ENCODE measurements around the gene HCCS.
"Not testable (repeated sequence)": the region's sequence is repeated elsewhere in the genome, so short reads cannot be mapped to it uniquely, and the experiment has no call there.

HCCS gene

DNA sequence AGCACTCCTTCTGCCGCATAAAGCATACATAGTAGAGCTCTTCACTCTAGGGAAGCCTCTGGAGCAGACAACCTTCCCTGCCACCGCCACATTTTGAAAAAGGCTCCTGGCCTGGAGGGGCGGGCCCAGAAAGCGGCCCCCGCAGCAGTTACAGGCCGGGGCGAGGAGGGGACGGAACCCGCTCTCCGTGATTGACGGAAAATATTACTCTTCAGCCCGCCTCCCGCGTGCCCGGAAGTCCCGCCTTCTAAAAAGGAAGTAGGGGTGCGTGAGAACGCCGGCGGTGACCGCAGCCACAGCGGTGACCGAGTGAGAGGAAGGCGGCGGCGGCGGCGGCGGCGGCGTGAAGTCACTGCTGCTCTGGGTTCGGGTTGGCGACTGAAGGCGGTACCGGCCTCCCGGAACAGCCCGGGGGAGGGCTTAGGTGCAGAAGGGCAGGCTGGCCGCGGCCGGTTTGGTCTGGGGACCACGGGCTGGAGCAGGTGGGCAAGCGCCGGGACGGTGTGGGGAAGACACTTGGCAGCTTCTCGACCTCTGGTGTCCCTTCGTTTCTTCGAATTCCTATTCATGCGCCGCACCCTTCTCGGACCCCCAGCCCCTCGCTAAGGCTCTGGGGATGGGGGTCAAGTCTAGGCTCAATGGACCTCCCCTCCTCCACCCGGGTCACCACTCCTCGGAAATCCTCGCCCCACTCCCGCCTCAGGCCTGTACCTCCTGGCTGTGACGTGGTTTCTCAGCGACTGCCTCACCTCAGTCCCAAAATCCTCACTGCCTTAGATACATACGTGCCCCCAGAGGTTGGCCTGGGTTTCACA is at the start of gene HCCS:
Gene HCCS (plus strand): TSS at position 296 of the 815 bp plus-strand sequence. CDS start 729 bp downstream, outside the sequence.
- DNase-seq (ENCODE audit: low spot score) = peak; percentile 71

DNA sequence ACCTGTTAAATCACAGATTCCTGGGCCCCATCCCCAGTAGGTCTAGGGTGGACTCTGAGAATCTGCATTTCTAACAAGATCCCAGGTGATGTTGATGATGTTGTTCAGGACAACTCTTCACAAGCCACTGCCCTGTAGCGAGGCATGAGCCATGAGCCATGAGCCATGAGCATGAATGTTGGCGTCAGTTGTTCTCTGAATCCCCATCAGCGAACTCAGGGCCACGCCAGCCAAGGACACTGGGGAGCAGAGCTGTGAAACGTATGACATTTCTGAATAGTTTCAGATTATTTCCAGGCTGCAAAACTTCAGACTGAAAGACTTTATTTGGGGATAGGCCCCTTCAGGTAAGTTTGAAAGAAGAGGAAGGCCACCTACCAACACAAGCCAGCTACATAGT is 46.9 kb upstream of the HCCS start:
- DNase-seq (ENCODE audit: low spot score) = no peak

DNA sequence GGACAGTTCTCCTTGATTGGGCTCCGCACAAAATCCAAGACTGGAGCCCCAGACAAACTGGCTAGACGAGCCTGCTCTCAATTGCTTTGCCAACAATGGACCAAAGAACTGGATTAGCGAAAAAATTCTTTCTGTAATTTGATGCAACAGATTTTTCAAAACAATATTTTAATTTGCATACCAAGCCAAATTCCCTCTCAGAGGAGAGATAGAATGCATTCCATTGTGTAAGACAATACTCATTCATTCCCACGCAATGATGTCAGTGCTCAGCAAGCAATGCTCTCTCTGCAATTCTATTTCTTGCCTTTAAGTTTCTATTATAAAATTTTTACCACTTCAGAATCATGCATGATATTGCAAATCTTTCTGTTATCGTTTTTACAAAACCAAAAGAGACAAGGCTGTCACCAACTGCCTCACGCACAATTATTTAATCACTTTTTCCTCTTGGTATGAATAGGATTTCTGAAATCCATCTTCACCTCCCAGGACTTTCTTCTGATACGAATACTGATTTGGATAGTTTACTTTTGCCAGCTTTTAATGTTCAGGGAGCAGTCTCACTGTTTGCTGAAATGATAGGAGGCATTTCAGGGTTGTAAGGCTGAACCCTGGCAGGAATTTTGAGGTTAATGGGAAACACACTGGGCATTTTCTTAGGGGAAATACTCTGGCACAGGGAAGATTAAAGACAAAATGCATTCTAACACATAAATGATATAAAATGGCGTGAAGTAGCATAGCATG is 46.1 kb upstream of the HCCS start:
- peak; percentile 25 for DNase-seq (ENCODE audit: low spot score)

DNA sequence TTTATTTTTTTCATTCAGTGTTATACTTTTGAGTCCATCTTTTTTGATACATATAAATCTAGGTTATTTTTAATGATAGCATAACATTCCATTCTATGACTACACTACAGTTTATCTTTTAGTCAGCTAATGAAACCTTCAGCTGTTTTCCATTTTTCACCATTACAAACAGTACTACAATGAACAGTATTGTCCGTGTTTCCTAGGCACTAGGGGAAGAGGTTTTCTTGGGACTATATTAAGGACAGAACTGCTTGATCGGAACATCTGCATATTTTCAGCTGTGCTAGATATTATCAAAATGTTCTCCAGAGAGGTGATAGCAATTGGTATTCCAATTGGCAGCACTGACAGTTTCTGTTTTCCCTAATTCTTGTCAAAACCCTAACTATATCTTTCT is 44.3 kb upstream of the HCCS start:
- DNase-seq (ENCODE audit: low spot score) = no peak

DNA sequence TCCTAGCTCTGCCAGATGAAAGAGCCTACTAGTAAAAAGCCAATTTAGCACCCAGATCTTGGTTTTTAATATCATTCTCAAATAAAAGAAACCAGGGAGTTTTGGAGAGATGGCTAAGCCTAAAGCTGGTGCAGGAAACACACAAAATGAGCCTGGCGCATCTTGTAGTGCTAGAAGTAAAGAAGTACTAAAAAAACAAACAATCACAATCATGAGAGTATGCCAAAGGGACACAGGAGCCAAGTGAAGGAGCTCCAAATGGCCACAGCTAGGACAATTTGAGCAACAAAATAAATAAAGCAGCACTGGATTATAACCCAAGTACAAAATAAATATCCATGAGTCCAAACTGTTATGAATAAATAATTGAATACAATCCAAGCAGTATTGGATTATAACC is 37.8 kb upstream of the HCCS start:
- no peak for DNase-seq (ENCODE audit: low spot score)

DNA sequence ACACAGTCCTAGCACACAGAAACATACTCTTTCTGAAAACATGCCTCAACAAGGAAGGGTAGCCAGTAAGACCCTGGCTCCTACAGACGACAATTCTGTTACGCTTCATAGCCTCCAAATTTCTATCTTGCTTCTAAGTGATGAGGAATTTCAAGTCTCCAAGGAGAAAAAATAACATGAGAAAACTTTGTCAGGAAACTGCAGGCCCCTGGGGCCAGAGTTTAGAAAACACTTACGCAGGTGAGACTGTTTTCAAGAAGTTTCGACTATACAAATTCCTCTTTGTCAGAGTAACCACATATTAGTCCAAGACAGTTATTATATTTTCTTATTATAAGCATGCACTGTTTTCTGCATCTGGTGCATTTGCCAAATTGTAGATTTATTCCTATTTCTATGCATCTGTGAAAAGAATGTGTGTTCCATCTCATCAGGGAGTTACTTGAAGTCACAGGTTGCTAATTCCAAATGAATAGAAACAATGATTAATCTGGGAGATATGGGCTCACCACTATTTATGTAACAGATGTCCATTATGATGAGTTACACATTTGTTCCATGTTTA is 30.3 kb upstream of the HCCS start:
- no peak for DNase-seq (ENCODE audit: low spot score)

DNA sequence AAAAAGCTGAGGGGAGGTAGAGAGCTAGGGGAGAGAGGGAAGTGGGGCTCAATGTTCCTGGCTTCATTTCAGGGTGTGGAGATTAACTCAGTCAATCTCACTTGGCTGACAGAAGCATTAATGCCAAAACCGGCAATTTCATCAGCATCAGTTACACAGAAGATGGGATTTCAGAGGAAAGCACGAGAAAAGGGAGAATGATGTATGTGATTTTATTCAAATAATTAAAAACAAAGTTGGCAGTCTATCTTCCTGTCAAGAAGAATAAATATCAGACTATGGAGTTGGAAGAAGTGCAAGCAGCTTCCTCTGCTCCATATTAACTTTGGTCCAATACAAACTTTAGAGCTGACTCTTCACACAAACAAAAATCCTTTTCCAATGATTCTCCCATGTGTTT is 29.6 kb upstream of the HCCS start:
- DNase-seq (ENCODE audit: low spot score) = no peak

DNA sequence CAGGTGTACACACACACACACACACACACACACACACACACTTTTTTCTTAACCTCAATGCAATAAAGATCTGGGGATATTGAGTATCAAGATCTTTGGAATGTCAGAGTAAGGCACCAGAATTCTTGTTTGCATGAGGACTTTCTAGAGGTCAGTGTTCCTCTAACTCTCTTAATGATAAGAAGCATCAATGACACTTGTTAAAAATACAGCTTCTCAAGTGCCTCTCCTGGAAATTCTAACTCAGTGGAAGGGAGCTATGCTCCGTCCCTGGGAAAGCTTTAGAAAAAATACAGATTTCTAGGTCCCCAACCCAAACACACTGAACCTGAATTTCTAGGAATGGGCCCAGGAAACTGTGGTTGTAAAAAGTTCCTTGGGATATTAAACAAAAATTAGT is 25.8 kb upstream of the HCCS start:
- no peak for DNase-seq (ENCODE audit: low spot score)

DNA sequence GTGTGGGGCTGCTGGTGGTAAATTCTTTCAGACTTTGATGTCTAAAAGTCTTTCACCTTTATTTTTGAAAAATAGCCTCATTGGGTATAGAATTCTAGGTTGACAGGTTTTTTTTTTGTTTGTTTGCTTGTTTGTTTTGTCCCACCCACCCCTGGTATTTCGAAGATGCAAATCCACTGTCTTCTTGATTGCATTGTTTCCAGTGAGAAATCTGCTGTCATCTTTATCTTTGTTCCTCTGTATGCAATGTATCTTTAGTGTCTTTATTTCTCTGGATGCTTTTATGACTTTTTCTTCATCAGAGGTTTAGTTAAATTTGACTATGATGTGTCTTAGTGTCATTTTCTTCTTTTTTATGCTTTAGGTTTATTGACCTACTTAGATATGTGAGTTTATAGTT is 21.3 kb upstream of the HCCS start:
- no peak for DNase-seq (ENCODE audit: low spot score)

DNA sequence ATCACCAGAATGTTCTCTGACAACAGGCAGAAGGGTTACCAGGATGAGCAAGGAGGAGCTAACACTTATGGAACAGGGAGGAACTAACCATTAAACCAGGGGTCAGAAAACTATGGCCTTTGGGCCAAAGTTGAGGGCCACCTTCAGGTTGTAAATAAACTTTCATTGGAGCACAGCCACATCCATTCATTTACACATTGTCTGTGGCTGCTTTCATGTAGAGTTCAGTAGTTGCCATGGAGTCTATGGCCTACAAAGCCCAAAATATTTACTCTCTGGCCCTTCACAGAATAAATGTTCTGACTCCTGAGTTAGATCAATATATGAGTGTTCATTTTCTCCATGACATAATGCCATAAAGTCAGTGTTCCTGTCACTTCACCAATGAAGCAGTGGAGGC is 13.2 kb upstream of the HCCS start:
- no peak for DNase-seq (ENCODE audit: low spot score)

DNA sequence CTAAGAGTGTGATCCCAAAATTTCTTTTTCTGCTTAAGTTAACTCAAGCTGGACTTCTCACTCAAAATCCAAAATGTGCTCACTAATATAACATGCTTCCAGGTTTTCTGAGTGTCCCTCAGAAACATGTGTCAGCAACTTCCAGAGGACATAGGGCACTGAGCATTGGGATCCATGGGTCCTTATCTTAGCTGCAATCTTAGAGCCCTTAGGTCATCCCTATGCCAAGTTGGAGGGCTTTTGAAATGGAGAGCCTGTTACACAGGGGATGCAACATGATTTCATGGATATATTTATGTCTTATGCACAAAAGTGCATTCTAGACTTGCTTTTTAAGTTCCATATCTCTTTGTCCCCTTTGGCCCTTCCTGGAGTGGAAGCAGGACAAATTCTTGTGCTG is 11.7 kb upstream of the HCCS start:
- DNase-seq (ENCODE audit: low spot score) = no peak

DNA sequence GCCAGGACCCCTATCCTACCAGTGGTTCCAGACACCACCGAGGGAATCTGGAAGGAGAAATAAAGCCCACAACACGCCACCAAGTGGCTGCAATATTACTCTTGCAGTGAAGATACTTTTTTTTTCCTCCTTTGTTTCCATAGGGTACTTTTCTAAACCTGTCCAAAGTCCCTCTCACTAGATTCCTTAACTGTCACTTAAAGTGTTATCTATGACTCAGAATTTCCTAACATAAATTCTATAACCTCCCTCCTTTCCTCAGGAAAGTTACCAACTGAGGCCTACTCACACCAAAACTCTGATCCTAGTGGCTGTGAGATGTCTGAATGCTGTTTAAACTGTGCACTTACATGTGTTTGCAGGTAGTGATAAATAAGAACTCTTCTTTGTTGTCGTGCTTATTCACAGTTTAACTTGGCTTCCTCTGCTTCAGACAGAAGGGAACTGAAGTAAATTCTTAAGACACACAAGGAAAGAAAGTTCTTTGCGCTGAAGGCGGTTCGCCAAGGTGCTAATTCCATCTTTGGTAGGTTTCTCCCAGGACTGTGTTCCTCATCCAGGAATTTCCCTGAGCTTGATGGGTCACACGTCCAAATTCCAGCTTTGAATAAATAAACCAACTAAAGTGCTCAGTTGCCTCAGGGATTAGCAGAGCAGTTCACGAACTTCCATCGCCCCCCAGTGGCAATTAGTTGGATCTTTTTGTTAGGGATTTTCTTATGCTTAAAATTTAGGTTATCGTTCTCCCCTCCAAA is 10.7 kb upstream of the HCCS start:
- peak; percentile 59 for DNase-seq (ENCODE audit: low spot score)

DNA sequence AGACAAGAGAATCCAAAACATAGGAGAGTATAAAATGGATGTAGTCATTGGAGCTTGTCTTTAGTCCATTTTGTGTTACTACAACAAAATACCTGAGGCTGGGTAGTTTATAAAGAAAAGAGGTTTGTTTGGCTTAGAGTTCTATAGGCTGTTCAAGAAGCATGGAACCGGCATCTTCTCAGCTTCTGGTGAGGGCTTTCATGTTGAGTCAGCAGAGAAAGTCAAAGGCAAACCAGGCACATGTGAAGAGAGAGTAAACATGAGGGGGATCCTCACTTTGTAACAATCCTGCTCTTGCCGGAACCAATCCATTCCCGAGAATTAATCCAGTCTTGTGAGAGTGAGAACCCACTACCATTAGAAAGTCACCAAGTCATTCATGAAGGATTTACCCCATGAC is 8.1 kb upstream of the HCCS start:
- no peak for DNase-seq (ENCODE audit: low spot score)

DNA sequence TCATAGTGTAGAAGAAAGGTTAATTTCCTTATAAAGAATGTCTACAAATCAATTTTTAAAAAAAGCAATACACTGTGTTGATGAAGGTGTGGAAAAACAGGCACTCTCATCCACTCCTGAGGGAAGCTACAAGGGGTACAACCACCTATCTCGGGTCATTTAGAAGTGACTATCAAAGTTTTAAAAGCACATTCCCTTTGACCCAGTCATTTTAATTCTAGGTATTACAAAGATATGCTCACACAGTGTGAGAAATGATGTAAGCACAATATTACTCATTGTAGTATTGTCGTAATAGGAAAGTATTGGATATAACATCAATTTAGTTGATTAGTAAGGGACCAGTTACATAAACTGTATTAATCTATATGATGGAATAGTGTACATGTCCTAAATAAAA is 7.4 kb upstream of the HCCS start:
- no peak for DNase-seq (ENCODE audit: low spot score)

DNA sequence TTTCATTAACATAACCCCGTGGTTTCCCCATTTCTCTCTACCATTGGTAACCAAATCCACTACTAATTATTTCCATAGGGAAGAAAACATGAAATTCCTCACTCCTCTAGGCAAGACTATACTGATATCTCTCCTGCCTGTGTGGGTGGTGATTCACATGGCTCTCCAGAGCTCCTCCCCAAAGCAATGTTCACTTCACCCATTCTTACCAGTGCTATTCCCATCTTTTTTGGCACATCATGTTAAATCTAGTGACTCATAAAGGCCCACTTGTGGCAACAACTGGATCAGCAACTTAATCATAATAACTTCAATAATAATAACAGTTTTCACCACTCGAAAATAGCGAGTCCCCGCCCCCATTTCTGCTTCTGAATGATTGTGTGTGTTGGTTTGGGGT is 6.1 kb upstream of the HCCS start:
- DNase-seq (ENCODE audit: low spot score) = peak; percentile 14

DNA sequence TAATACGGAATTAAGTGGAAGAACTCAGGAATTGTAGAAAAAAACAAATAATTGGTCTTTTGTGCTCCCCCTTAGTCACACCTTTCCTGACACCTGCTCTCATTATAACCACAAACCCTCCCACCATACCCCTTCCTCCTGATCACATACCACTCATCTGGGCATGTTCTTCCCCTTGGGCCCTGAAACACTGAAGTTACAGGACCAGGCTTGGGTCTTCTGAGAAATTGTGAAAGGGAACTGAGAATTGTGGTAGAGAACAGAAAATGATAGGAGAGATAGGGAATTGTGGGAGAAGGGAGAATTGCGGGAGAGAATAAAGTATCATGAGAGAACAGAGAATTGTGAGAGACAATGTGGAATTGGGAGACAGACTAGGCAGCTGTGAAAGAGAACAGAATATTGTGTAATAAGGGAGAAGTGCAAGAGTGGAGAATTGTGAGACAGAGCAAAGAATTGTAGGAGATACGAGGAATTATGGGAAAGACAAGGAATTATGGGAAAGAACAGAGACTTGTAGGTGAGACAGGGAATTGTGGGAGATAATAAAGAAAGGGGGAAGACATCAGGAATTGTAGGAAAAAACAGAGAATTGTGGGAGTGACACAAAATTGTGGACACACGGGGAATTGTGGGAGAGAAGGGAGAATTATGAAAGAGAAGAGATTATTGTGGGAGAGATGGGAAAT is 2.7 kb upstream of the HCCS start:
- no peak for DNase-seq (ENCODE audit: low spot score)

DNA sequence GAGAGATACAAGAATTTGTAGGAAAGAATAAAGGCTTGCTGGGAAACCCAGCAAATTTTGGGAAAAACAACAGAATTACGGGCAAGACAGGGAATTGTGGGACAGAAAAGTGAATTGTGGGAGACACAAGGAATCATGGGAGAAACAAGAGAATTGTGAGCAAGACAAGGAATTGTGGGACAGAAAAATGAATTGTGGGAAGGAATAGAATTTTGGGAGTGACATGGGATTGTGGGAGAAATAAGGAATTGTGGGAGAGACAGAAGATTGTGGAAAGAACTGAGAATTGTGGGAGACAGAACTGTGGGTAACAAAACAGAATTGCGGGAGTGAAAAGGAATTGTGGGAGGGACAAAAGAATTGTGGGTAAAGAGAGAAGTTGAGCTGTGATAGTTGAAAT is 1.2 kb upstream of the HCCS start:
- DNase-seq (ENCODE audit: low spot score) = no peak

DNA sequence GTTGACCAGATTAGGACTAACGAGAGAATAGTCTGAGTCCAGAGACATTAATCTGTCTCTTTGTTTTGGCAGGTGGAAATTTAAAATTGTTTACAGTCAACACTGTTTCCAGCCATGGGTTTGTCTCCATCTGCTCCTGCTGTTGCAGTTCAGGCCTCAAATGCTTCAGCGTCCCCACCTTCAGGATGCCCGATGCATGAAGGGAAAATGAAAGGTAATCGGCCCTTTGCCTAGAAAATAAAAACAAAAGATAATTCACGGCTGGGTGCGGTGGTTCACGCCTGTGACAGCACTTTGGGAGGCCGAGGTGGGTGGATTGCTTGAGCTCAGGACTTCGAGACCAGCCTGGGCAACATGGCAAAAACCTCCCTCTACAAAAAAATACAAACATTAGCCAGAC is 815 bp downstream of the HCCS start:
- no peak for DNase-seq (ENCODE audit: low spot score)

DNA sequence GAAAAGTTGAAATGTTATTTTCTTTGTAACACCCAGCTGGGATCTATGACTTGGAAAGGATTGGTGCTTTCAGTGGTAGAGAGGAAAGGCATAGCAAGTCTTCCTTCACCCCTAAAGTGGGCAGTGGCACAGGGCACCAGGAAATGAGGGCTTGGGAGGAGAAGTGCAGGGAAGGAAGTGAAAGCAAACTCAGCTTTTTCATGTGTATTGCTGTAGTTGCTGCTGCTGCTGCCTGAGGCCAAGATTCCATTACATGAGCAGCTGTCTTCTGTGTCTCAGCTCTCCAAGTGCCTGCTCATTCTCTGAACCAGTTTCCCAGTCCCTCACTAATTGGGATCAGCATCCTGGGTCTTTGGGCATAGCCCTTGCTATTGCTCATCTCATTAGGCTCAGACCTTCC is 2.6 kb downstream of the HCCS start:
- no peak for DNase-seq (ENCODE audit: low spot score)

DNA sequence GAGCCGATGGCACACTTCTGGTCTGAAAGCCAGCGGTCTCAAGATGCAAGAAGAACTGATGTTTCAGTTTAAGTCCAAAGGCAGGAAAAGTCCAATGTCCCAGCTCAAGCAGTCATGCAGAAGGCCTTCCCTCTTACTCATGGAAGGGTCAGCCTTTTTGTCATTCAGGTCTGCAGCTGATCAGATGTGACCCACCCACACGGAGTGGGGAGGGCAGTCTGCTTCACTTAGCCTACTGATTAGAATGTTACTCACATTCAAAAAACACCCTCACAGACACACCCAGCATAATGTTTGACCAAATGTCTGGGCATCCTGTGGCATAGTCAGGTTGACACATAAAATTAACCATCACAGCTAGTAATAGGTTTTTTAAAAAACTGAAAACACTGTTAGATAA is 6.6 kb downstream of the HCCS start:
- no peak for DNase-seq (ENCODE audit: low spot score)

DNA sequence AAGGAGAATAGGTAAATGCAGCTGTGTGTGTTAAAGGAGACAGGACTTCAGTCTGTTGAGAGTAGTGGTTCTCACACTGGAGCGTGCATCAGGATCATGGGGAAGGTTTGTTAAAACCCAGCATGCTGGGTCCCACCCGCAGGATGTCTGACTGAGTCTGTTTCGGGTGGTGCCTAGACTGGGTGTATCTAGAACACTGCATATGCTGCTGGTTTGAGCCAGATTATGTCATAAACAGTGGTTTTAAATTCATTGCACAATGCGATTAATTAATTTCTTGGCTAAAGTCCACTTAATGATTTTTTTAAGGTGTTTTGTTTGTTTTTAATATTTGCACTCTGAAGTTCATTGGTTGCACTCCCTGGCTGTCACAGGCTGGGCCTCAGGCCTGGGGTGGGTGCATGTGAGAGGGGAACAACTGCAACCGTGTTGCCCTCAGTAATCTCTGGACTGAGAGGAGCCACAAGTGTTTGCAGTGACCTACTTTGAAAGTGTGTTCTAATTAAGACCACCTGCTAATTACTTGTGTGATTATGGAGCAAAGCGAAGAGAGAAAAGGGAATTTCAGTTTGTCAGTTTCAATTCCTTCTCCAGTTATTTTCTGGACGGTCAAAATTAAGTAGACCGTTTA is 8.3 kb downstream of the HCCS start:
- no peak for DNase-seq (ENCODE audit: low spot score)

DNA sequence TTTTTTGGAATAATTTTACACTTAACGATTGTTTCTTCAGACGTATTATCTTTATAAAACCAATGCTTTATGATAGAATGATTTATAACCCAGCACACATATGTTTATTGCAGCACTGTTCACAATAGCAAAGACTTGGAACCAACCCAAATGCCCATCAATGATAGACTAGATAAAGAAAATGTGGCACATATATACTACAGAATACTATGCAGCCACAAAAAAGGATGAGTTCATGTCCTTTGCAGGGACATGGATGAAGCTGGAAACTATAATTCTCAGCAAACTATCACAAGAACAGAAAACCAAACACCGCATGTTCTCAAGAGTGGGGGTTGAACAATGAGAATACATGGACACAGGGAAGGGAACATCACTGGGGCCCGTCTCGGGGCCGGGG is 12.0 kb downstream of the HCCS start:
- DNase-seq (ENCODE audit: low spot score) = not testable (repeated sequence)
